ENCODE data around the gene FAM107A.

DNA sequence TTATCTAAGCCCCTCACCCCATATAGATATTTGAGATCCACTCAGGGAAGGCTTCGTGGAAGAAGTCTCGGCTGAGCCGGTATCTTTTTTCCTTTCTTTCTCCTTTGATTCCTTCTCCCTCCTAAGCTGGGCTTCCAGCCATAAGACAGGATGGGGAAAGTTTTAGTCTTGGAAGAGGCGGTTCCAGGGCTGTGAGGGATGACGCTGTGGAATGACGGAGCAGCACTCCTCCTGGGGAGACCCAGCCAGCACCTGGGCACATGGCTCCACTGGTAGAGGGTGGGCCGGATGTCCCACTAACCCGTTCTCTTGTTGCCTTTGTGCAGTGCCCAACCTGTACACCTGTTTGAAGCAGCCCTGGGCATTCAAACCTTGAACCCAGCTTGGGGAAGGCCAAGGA lies 43.2 kb upstream of the FAM107A start:
- TF ChIP-seq FOXA1 (IDR thresholded peaks at IDR 0.05), result no peak
- TF ChIP-seq ARNT (IDR thresholded peaks at IDR 0.05), result no peak
- no peak for TF ChIP-seq SP1 (IDR thresholded peaks at IDR 0.05)

Data from HEK293T (cell line).